HG02642 (cell line): Measurements from ENCODE around the gene OSBPL1A.
"Not testable (repeated sequence)": the region's sequence is repeated elsewhere in the genome, so short reads cannot be mapped to it uniquely, and the experiment has no call there.

Experiments used
- ATAC-seq: cut with Tn5 transposase; IDR thresholded peaks from one replicate; pipeline ENCODE4 v1.9.1; 2021; ENCODE audit warnings: mild to moderate bottlenecking; ENCODE audit not compliant: unreplicated experiment, poor library complexity

OSBPL1A gene

GRCh38 chr18:24400587-24400986 lies 3.0 kb upstream of the OSBPL1A start:
- ATAC-seq: no peak

DNA sequence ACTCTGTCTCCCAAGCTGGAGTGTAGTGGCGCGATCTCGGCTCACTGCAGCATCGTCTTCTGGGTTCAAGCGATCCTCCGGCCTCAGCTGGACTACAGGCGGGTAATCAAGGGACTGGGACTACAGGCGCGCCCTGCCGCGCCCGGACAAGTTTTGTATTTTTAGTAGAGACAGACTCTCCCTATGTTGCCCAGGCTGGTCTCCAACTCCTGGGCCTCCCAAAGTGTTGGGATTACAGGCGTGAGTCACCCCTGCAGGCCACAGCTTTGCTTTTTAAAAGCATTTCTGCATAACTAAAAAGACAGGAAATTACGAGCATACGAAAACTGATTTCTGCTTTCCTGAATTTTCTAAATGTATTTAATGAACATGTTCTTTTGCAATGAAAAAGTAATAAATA lies 916 bp upstream of the OSBPL1A start:
- no peak for ATAC-seq

GRCh38 chr18:24397131-24397693 lies 412 bp downstream of the OSBPL1A start:
- ATAC-seq: peak; percentile 37

GRCh38 chr18:24396082-24396633 lies 1.5 kb downstream of the OSBPL1A start:
- ATAC-seq: no peak

DNA sequence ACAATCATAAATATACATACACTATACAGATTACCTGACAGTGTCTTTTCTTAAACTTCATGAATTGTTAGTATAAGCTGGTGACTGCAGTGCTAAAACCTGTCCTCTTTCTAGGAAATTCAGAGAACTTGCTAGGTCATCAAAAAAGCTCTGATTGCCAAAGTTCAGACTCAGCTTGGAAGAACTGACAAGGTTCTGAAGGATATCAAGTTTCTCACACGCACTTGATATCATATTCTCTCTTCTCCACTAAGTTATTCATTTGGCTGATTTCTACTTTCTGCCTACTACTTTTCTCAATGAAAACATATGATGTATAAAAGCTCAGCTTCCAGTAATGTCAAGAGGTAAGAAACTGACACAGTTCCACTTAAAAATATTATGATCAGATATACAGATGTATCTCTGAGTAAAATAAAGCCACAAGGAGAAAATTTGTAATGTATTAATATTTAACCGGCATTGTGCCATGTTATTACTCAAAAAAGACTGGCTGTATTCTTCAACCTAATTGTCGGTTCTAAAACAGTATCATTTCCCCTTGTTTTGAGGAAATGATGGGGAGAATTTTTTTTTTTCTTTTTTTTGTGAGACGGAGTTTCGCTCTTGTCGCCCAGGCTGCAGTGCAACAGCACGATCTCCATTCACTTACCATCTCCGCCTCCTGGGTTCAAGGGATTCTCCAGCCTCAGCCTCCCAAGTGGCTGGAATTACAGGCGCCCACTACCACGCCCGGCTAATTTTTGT lies 2.4 kb downstream of the OSBPL1A start:
- ATAC-seq: no peak

DNA sequence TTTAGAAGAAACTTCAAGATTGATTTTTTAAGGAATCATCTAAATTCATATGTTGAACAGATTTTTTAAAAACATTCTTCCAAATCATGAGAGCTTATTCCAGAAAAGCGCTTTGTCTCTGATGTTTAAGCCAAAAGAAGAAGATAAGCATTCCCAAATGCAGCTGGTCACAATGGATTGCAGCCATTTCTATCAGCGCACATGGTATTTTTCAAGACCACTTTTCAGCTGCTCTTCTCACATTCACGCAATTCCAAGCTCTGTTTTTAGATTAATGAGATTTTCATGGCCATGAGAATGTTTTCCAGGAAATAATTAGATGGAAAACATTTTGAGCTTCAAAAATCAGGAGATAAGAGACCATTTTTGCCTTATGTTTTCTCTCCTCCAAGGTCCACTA lies 8.7 kb downstream of the OSBPL1A start:
- ATAC-seq: no peak

- ATAC-seq: no peak
Measured at GRCh38 chr18:24386681-24387080, 10.9 kb downstream of the OSBPL1A start.

GRCh38 chr18:24381126-24381525 lies 16.5 kb downstream of the OSBPL1A start:
- ATAC-seq: no peak

DNA sequence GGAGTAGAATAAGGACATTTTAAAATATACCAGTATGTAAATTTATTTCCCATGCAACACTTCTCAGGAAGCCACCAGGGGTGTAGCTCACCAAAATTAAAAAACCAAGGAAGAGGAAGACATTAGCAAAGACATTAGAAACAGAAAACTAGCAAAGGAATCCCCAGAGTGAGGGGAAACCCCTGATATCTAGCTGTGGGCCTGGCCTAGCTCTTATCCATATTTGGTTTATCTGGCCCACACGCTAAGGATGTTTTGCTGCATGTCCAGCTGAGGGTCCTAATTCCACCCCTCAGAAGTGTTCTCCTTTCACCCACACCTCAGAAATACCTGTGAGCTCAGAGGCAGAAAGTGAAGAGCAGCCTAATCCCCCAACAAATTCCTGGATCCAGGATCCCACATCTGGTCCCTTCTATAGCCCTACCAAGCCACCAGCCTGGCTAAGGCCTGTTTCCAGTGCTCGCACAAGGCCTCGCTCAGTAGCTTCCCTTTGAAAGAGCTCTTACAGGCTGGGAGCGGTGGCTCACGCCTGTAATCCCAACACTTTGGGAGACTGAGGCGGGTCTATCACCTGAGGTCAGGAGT lies 17.4 kb downstream of the OSBPL1A start:
- ATAC-seq: no peak

DNA sequence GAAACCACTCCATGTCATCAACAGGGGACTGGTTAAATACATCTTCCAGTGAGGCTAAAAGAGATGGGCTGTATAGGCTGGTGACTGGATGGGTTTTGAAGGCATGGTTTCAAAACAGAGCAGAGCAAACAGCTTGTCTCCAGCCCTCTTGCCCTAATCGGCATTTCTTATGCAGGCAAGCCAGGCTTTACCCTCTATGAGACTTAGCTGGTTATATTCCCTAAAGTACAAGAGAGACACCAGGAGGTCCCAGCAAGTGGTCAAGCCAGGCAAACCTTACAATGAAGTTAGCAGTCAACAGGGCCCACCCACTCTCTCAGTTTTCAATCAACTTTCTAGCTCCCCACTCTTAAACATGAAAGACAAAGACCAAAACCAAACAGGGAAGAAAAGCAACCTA lies 19.0 kb downstream of the OSBPL1A start:
- no peak for ATAC-seq

GRCh38 chr18:24376531-24376930 lies 21.1 kb downstream of the OSBPL1A start:
- not testable (repeated sequence) for ATAC-seq

- ATAC-seq: no peak
Measured at GRCh38 chr18:24373328-24373727, 24.3 kb downstream of the OSBPL1A start.

DNA sequence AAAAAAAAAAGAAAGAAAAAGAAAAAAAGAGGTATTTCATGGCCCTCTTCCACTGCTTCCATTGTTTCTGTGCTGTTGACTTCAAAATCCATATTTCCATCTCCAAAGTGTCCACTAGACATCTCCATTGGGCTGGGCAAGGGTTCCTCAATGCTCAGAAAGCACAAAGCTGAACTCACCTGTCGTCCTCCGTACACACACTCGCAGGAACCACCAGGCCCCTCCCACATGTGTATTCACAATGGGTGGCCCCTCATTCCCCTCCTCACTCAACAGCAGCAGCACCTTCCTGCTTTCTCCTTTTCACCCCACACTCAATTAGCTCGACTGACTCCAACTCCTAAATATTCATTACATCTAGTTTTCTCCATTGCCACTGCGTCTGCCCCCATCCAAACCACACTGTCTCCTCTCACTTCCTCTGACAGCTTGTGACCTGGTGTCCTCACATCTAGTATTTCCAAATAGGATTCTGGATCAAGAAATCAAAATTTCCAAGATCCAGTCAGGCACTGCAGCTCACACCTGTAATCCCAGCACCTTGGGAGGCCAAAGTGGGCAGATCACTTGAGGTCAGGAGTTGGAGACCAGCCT lies 25.2 kb downstream of the OSBPL1A start:
- ATAC-seq: no peak

DNA sequence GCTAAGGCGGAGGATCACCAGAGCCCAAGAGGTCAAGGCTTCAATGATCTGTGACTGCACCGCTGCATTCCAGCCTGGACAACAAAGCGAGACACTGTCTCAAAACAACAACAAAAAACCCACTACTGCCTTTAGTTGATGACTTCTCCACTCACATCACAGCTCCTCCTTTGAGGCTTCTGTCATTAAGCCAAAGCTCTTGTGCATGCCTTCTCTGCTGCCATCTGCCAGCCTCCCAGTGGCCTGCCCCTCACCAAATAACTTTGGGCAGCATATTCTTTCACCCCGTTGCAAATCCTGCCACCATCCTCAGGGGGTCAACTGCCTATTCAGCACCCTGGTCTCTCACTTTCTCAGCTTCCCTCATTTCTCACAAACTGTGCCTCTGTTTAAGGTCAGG lies 27.5 kb downstream of the OSBPL1A start:
- ATAC-seq: no peak

DNA sequence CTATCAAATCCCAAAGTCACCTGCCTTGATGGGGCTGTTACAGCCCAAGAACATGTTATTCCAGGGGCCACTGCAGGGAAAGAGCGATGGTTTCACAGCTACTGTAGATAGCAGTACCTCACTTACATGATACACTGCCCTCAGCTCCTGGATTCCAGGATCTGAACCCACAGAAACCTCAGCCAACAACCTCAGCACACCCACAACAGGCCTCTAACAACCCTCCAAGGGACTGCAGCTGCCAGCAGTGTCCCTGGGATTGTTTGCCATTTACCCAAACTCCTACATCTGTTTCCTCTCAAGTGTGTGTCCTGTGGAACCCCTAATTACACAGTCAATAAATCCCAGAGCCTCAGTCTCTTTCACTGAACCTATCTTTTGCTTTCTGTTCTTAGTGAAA lies 28.2 kb downstream of the OSBPL1A start:
- no peak for ATAC-seq

GRCh38 chr18:24368749-24369148 lies 28.9 kb downstream of the OSBPL1A start:
- ATAC-seq: no peak

DNA sequence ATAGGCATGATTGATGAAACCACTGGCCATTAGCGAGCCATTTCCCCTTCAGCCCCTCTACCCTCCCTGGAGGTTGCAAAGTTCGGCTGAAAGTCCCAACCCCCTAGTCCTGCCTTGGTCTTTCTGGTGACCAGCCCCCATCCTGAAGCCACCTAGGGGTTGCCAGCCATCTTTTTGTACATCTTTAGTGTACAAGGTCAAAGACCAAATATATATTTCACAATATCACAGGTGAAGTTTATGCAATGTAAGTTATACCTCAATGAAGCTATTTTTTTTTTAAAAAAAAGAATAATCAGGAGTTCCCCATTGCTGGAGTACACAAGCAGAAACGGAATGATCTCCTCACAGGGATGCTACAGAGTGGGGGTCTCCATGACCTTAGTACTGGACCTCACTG lies 31.3 kb downstream of the OSBPL1A start:
- no peak for ATAC-seq

- ATAC-seq: no peak
Measured at GRCh38 chr18:24364177-24364576, 33.4 kb downstream of the OSBPL1A start.

DNA sequence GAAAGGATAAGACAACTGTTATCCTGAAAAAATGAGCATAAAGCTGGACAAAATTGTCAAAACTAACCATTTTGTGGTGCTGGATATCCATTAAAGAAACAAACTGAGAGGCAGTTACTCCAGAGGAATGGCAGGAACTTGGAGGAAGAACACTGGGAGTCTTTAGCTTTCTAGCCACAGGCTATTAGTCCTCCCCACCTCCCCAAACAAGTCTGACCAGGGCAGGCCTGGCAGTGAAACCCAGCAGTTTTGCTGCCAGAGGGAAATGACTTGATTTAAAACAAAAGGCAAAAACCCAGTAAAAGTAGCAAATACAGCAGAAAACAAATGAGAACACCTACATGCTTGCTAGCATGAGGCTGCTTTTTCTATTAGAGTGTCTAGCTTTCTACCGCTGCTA lies 34.9 kb downstream of the OSBPL1A start:
- ATAC-seq: no peak

DNA sequence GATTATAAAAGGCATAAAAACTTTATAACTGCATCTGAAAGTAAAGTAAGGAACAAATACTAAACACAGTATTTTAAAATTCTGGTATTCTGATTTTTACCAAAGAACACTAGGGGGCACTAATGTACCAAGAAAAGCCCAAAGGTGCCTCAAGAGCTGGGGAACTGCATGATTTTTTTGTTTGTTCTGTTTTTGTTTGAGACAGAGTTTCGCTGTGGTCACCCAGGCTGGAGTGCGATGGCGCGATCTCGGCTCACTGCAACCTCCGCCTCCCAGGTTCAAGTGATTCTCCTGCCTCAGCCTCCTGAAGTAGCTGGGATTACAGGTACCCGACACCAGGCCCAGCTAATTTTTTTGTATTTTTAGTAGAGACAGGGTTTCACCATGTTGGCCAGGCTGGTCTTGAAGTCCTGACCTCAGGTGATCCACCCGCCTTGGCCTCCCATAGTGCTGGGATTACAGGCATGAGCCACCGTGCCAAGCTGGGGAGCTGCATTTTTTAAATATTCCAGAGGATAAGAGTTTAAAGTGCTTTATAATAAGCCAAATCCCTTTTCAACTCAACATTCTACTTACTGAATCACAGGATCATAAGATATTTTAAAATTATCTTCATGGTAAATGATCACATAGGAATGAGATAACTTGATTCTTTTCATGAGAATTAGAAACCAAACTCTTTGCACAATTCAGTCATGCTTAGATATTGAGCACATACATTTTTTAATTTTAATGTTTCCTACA lies 37.7 kb downstream of the OSBPL1A start:
- ATAC-seq: peak; percentile 58

GRCh38 chr18:24354278-24354677 lies 43.3 kb downstream of the OSBPL1A start:
- no peak for ATAC-seq
